Left hindlimb (tissue), 1 donor: Measurements from ENCODE around the gene GHRL.
"Not testable (repeated sequence)": the region's sequence is repeated elsewhere in the genome, so short reads cannot be mapped to it uniquely, and the experiment has no call there.

ENCODE experiments used
- DNase-seq: peaks from one replicate; pipeline ENCODE4 v3.0.0-alpha.2; 2018

GHRL gene

DNA sequence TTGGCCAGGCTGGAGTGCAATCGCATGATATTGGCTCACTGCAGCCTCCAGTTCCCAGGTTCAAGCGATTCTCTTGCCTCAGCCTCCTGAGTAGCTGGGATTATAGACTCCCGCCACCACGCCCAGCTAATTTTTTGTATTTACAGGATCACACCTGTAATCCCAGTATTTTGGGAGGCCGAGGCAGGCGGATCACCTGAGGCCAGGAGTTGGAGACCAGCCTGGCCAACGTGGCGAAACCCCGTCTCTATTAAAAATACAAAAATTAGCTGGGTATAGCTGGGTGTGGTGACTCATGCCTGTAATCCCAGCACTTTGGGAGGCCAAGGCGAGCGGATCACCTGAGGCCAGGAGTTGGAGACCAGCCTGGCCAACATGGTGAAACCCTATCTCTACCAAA is 20.3 kb downstream of the GHRL start:
- not testable (repeated sequence) for DNase-seq

DNA sequence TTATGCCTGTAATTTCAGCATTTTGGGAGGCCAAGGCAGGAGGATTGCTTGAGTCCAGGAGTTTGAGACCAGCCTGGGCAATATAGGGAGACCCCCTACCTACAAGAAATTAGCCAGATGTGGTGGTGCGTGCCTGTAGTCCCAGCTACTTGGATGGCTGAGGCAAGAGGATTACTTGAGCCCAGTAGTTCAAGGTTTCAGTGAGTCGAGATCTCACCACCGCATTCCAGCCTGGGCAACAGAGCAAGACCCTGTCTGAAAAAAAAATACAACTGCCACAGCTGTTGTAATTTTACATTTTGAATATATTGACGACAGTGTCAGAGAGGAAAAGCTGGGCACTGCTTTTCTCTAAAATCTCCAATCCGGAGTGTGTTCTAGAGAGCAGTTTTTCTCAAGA is 23.3 kb downstream of the GHRL start:
- no peak for DNase-seq

DNA sequence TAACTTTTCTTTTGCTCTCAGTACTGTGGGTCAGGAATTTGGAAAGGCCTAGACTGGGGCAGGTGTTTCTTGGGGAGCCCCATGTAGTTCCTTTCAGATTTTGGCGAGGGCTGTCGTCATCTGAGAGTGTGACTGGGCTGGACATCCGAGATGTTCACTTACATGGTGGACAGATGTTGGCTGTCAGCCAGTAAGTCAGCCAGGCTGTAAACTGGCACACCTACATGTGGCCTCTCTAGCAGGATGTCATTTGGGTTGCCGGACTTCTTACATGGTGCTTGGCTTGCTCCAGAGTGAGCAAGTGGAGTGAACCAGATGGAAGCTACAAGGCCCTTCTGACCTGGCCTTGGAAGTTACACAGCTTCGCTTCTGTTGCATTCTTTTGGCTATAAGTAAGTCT is 23.8 kb downstream of the GHRL start:
- DNase-seq = no peak

DNA sequence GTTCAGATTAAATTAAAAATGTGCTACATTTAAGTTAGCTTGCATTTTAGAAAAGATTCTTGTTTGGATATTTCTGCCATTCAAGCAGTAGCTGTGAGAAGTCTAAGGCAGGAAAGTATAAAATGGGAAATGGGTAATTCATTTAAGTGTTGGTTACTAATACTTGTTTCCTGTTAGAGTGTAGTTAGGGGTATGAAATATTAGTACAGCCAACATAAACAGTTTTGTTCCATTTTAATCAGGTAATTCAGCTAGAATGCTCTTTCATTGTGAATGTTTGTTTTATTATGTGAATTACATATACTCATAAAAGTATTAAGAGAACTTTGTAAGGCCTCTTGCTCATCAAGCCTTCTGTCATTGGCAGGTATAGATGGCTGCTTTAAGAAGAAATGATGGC is 24.6 kb downstream of the GHRL start:
- DNase-seq = no peak

DNA sequence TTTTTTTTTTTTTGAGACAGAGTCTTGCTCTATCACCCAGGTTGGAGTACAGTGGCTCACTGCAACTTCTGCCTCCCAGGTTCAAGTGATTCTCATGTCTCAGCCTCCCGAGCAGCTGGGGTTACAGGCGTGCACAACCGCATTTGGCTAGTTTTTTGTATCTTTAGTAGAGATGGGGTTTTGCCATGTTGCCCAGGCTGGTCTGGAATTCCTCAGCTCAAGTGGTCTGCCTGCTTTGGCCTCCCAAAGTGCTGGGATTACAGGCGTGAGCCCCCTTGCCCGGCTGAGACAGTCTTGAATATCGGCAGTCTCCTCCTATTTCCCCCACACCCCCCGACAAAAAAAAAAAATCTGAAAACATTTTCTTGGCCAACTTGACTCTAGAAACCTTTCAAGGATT is 25.8 kb downstream of the GHRL start:
- not testable (repeated sequence) for DNase-seq

DNA sequence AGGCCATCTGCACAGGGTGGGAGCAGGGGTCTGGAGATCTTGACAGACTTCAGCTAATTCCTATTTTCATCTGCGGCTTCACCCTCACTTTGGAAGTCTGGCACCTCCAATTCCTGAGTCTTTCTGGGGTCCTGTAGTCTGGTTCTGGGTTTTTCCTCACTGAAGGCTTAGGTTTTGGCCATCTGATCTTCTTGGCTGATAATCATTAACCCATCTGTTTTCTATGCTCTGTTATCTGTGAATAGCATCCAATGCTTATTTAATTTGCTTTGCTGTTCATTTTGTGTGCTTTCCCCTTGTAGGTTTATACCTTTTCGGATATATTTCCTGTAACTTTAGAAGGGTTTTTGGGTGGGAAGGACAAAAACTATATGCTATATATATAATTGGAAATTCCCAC is 26.9 kb downstream of the GHRL start:
- no peak for DNase-seq

DNA sequence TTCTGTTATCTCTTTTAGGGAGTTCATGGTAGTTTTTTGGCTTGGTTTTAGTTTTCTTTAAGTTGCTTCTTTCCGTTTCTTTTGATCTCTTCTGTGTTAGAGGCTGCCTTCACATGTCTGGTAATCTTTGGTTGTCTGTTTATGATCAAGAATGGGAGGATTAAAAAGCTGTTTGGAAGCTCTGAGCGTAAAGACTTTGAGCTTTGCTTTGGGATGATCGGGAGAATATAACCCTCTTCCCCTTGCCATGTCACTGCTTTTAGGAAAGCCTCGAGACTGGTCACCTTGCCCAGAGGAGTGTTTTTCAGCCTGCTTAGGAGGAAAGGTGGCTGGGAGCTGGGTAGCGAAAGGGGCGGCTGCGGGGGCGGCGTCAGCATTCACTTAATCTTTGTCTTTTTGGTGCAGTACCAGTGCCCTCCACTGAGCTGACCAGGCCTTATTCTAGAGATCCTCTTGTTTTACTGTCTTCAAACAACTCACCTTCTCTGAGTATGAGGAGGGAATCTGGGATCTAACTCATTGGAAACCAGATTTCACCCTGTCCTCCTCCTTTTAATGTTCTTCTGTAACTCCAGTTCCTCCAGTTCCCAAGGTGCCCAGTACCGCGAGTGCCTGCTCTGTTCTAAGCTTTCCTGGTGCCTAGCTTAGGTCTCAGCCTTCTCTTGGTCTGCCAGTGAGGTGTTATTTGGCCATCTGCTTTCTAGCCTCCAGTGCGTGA is 28.9 kb downstream of the GHRL start:
- DNase-seq = no peak

DNA sequence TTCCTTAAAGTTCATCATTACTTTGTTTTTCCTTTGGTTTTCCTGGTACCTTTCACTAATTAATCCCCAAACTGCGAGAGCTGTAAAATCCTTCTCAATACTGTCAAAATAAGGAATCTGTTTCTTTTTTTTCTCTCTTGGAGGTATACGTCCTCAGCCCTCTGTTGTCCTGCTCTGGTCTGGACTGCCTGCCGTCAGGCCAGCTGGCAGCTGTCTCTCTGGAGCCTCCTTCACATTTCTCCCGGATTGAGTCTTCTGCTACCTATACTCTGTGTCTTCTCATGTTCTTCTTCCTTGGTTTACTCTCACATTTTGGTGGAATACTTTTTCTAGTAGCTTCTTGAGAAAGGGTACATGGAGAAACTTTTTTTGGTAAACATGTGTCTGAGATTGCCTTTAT is 30.7 kb downstream of the GHRL start:
- no peak for DNase-seq

DNA sequence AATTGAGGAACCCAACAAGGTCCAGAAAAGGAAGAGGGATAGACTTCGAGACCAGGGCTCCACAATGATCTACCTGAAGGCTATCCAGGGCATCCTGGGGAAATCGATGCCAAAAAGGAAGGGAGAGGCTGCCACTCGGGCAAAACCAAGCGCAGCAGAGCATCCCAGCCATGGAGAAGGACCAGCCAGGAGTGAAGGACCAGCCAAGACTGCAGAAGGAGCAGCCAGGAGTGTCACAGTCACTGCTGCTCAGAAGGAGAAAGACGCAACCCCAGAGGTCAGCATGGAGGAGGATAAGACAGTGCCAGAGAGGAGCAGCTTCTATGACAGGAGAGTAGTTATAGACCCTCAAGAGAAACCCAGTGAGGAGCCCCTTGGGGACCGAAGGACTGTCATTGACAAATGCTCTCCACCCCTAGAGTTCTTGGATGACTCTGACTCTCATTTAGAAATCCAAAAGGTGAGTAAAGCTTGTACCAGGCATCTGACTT is 32.5 kb downstream of the GHRL start:
- no peak for DNase-seq

DNA sequence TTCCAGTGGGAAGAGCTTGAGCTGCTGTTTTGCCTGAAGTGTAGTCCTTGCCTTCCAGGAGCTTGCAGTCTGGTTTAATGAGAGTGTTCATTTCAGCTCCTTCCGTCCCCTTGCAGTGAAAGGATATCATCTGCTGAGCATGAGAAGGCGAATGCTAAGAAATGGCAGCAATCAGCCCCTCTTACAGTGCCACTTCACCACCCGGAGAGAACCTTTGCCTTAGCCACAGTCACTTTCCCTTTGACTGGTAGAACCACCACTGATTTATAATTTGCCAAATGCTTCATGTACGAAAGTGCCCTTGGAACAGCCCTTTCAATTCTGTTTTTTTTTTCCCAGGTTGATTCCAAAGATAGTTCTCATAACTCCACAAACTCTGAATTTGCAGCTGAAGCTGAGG is 32.9 kb downstream of the GHRL start:
- DNase-seq = no peak

DNA sequence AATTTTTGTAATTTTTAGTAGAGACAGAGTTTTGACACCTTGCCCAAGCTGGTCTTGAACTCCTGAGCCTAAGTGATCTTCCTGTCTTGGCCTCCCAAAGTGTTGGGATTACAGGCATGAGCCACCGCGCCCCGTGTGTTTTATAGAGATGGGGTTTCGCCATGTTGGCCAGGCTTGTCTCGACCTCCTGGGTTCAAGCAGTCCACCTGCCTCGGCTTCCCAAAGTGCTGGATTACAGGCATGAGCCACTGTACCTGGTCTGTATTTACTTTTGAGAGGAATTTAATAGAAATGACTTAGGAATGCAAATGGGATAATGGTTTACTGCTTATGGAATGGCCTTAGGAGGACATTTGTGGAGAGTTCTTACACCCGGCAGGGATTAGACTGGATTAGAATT is 33.7 kb downstream of the GHRL start:
- no peak for DNase-seq

DNA sequence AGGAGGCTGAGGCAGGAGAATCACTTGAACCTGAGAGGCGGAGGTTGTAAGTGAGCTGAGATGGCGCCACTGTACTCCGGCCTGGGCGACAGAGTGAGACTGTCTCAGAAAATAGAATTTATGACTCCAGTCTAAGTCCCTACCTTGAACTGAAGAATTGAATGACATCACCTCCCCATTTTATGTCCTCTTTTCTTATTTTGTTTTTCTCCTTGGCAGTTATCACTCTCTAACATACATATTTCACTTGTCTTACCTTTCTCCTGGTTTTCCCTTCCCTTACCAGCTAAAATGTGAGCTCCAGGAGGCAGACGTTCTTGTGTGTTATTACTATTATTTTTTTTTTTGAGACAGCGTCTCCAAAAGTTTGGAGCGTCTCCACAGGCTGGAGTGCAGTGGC is 36.9 kb downstream of the GHRL start:
- no peak for DNase-seq

DNA sequence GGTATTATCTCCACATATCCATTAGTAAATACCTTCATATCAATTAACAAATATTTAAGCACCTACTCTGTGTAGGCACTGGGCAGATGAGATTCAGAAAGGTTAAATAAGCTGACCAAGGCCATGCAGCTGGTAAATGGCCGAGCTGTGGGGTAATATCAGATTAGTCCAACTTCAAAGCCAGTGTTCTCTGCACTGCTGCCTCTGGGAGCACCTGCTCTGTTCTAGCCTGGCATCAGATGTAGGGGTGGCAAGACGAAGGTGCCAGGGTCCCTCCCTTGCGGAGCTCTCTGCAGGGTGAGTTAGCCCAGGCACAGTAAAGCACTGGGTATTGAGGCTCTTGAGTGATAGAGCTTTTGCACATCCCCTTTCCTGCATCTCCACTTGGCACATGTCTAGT is 39.0 kb downstream of the GHRL start:
- DNase-seq = no peak

DNA sequence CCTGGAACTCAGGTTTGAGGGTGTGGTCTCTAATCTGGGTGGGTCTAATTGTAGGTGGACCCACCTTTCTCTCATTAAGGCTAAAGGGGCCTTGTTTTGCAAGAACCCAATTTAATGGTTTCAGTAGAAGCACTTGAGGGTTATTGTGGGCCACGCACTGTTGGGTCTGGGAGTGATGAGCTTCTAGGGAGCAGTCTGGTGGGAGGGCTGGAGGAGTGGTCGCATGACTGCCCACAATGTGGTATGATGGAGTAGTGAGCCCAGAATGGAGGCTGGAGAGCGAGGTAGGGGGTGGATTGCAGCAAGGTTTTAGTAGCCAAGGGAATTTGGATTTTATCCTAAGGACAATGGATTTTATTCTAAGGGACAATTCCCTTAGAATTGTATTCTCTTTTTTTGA is 41.7 kb downstream of the GHRL start:
- DNase-seq = no peak

DNA sequence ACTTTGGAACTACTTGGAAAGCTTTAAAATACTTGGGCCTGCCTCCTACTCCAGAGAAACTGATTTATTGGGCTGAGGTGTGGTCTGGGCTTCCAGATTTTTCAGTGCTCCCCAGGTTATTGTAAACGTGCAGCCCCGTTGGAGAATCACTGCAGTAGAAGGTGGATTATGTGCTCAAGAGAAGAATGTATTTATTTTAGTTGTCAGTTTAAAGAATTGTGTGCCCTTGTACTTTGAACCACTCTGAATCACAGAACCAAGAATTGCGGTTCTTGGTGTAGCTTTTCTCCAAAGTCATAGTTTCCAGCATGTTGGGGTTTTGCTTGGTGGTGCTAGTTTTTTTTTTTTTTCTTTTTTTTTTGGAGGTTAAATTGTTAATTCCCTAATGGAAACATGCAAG is 42.9 kb downstream of the GHRL start:
- DNase-seq = no peak

DNA sequence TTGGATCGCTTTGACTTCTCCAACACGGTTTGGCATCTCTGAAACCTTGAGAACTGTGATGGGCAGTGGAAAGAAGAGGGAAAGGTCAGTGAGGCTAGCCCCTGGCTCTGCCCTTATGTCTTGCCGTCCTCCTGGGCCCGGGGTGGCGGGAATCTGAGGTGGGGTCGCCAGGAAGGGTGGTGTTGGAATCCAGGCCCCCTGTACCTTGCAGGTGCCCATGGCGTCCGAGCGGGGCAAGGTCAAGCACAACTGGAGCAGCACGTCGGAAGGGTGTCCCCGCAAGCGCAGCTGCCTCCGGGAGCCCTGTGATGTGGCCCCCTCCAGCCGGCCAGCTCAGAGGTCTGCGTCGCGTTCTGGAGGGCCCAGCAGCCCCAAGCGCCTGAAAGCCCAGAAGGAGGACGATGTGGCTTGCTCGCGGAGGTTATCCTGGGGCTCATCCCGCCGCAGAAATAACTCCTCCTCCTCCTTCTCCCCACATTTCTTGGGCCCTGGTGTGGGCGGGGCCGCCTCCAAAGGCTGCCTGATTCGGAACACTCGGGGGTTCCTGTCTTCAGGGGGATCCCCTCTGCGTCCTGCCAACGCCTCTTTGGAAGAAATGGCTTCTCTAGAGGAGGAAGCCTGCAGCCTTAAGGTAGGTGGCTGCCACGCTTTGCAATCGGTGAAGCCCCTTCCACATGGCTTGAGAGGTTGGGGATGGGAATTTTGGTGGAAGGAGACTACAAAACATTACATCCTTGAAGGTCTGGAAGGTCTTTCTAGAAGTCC is 43.6 kb downstream of the GHRL start:
- DNase-seq = peak; percentile 43

DNA sequence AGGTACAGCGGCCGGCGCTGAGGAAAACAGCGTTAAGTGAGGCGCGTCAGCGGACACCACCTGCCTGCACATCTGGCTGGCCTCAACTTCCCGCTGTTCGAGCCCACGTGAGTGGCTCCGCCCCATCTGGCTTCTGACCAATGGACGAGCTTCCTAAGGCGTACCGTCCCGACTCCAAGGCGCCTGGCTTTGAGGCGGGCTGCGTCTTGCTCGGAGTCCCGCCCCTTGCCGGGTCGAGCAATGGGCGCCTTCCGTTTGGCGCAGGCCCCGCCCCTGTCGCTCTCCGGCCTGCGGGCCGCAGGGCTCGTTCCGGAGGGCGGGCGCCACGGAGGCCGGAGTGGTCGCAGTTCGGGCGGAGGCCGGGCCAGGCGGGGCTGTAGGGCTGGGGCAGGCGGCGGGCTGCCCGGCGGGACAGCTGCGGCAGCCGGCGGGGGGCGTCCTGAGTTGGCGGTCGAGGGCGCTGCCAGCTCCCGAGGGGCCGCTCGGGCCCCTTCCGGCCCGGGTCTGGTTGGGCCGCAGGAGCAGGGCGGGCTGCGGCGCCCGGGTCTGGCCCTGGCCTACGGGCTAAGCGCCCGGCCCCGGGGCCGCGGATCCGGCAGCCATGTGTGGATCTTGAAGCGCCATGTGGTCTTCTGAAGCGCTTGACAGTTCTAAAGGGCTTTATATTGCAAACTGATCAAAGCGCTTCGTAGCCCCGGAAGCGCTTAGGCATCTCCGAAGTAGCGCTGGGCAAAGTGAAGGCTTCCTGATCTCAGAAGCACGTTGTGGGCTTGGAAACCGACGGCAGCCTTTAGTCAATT is 44.4 kb downstream of the GHRL start, which contains the start of gene TATDN2:
Gene TATDN2, plus strand, starts transcription at position 276 of the 800 bp plus-strand sequence. CDS start 742 bp downstream, outside the sequence.
- DNase-seq = peak; percentile 95

DNA sequence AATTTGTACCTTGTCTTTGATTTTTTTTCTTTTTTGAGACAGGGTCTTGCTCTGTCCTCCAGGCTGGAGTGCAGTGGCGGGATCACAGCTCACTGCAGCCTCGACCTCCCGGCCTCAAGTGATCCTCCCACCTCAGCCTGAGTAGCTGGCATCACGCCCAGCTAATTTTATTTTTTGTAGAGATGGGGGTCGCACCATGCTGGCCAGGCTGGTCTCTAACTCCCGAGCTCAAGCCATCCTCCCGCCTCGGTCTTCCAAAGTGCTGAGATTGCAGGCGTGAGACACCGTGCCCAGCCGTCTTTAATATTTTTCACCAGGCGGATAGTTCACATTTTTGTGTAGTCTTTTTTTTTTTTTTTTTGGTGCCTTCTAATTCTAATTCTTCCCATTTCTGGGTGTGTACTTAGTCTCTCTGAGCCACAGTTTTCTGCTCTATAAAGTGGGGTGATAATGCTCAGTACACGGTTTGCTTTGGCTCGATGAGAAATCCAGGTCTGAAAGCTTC is 45.0 kb downstream of the GHRL start:
- DNase-seq = no peak

DNA sequence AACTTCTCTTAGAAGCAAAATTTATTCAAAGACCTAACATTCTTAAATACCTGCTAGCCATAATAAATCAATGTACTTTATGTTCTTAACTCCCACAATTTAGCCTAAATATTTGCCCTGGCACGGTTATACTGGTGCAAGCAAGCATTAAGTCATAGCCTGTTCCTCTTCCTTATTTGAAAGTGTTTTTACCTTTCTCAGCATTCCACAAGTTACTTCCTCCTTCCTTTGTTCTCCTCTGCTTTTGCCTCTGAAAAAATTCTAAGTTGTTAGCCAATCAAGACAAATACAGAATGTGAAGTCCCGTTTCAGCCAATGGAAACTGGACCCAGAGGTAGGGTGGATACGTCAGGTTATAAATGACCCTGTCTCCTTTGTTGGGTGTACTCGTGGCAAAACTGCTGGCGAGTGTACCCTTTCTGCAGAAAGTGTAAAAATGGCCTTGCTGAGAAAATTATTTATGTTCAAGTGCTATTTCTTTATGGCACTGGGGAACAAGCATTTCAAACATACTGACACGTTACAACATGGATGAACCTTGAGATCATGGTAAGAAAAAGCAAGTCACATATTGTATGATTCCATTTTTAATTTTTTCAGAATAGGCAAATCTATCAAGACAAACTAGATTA is 47.5 kb downstream of the GHRL start:
- no peak for DNase-seq

DNA sequence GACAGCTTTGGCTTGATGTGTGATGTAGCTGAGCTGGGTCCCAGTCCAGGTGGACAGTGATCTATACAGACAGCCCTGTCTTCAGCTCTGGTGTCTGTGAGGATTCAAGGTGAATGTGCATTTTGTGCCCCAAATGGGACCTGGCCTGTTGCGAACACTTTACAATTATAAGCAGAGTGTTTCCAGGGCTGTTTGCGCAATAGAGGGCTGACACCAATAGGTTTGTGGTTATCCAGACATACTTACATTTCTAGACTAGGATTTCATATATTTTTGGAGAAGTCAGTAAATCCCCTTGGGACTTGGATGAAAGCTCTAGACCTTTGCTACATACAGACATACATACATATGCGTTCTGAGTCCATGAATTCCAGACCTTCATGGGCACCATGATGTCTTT is 48.7 kb downstream of the GHRL start:
- DNase-seq = no peak

DNA sequence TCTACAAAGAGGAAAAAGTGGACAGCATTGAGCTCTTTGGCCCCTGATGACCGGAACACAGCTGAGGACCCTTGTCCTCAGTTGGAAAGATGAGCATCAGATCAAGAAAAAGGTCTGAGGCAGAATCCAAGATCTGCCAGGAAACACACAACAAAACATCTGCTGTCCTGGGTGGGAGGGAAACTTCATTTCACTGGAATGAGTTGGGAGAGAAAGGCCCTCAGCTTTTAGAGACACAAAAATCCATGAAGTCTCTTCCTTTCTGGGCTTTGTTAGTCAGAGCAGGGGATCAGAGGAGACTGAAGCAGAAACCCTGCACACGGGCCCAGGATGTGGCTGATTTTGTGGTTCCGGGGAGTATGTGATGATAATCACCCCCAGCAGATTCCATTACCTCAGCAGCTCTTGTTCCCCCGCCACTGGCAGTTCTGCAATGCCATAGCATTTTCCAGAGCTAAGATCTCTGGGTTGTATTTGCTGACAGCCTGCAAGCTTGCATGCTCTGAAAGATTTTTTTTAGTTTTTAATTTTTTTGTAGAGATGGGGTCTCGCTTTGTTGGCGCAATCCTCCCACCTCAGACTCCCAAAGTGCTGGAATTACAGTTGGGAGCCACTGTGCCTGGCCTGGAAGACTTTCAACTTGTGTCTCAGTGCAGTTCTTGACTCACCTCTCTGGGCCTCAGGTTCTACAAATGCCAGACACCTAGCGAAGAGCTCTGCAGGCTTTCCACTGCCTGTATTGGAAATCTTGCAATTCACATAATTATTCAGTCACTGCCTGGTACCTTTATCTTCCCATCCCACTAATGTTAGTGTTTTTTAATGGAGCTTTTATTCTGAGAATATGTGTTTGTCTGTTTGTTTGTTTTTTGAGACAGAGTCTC is 50.3 kb downstream of the GHRL start:
- DNase-seq = no peak

DNA sequence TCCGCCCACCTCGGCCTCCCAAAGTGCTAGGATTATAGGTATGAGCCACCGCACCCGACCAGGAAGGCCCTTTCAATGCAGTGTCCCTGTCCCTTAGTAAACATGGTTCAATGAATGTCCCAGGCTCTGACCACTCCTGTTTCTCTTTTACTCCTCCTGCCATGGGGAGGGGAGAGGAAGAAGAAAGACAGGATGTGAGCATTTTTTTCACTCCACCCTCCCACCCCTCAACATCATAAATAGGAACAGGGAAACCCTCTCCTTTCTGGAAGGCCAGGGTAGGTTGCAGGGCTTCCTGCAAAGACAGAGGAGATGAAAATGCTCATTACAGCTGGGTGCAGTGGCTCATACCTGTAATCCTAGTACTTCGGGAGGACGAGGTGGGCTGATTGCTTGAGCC is 51.9 kb downstream of the GHRL start:
- no peak for DNase-seq
